T-helper 2 cell treated with Interferon-gamma antibody and Interleukin-4, amounts not matched to agents 100 ng/mL and 5 ng/mL, for 36 hours (primary cell): Measurements from ENCODE around the gene TGFBR2. TPM values are rescaled to one million over a fixed set of nuclear protein-coding genes. Genes with fewer than 3 reads are reported as not detected.

ENCODE experiments used
- intact Hi-C: fragments of 100-400 bp; cut with micrococcal nuclease; formaldehyde crosslinking; loops from one replicate; pipeline ENCODE4 v1.15.1; 2023
- total RNA-seq: library from RNA; stranded (reverse); gene quantifications from 2 replicates; pipeline ENCODE4 v1.2.3, GENCODE V29; 2022

The TGFBR2 gene
- total RNA-seq, 1 donor from 2014 or later: 44.2 TPM

DNA sequence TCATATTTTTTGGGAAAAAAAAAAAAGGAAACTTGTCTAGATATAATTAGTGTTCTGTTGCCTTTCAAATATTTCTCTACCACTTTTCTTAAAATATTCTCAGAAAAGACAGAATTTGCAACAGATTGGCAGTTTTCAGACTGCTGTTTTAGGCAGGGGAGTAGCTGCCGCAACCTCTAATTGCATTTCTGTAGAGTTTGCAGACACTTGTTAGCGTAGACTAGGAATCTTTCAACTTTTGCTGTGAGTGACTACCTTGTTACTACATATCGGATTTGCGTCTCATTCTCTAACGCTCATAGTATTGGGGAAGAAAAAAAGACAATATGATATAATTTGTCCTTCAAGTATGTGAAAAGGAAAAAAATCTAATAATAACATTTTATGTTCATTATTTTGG lies 10.7 kb downstream of the TGFBR2 start:
- intact Hi-C loops: loop anchor here (1.0 to 10.0 kb wide), 4 partner anchors 9 to 918 kb away; partner anchors contain the start of gene STT3B

DNA sequence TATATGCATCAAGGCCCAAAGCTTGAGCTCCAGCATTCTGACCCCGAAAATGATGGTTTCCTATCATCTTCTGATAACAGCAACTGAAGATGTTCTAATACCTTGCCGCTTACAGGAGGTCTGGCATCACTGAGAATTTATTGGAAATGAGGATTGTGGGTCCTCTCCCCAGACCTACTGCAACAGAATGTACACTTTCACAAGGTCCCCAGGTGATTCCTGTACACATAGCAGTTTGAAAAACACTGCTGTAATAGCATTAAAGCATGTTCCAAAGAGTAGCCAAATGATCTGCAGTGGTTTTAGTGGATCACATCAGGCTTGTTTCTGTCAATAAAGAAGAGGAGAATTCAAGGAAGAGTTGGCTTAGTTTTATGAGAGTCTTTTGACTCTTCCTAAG lies 11.3 kb downstream of the TGFBR2 start:
- intact Hi-C loops: loop anchor here (1.0 to 10.0 kb wide), 4 partner anchors 9 to 917 kb away; partner anchors contain the start of gene STT3B

DNA sequence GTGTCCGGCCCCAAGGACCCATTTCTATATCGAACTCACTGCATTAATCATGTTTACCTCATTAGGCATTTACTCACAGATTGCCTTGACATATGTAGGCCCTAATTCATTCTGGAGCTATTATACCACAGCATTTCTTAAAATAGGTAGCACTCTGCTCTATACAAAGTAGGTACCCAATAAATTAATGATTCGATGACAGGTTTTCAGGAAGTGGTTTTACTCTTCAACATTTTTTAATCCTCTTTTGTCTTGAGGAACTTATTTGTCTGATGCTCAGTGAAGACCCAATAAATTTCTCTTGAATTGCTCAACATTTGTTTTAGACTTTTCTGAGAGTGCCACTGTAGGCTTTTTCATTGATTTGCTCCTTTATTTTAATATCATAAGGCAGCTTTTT lies 12.1 kb downstream of the TGFBR2 start:
- intact Hi-C loops: loop anchor here (5.0 to 10.0 kb wide), 2 partner anchors 396 to 916 kb away; partner anchors contain the start of gene STT3B

DNA sequence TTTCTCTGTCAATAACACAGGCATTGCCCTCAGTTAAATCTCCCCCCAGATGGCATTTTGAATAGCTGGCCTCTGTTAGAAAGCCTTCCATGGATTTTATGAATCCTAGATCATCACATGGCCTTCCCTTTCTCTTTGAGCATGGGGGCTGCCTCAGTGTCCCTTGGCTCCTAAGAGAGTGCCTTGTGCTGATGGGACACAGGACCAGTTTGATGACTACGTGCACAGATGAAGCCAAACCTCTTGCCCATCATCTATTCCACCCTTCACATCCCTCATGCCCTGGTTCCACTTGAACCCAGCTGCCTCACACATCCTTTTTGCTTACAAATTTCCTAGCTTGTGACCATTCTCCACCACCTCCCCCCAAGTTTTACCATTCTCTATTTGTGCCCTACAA lies 12.9 kb downstream of the TGFBR2 start:
- intact Hi-C loops: loop anchor here (5.0 to 10.0 kb wide), 2 partner anchors 397 to 915 kb away; partner anchors contain the start of gene STT3B

DNA sequence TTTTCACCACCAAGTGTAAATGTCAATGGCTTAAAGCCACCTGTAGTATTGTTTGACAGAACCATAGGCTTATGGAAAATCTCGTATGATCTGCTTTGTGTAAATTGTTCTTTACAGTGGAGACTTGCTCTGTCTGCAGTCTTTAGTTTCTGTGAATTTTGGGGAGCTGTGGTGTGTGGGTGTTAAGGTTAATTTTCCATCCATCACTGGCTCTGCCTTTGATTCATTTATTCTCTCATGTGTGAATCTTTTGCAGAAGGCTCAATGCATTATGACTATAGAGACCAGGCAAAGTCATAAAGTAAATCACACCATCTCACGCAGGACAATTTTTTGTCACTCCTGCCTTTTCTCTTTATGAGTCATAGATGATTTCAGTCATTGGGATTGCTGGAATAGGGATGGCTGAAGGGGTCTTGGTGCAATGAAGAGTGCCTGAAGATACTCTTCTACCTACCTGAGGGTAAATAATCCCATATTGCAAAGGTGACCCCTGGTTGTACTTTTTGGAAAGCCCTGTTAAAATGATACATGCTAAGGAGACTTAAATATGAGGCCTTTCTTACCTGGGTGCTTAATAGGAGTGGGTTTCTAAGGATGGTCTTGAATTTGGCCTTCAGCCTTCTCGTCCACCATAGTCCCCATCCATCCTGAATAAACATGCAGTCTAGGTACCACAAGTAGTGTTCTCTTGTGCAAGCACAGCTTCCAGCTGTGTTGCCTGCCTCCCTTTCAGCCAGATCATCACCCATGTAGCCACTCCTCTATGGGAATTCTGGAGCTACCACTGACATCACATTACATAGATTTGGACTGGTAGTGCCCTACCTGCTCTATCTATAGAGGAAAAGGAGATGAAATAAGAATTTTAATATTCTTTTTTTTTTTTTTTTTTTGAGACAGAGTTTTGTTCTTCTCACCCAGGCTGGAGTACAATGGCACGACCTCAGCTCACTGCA lies 14.3 kb downstream of the TGFBR2 start:
- intact Hi-C loops: loop anchor here (1.0 to 10.0 kb wide), 5 partner anchors 8 to 506 kb away; no protein-coding TSS in a partner anchor

DNA sequence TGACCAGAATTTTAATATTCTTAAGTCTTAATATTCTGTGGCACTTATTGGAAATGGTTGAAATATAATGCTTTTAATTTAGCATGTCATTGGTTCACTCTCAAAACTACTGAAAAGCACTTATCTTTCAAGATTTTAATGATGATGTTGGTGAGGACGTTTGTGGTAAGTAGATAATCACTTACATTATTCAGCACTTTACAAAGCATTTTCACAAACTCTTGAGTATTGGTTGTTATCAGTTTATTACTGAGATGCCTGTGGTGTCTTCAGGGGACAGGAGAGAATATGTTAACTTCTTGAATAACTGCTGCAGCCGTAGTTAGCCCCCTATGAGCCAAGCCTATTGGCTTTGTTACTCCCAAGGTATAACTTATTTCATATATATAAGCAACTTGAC lies 15.2 kb downstream of the TGFBR2 start:
- intact Hi-C loops: loop anchor here (2.0 to 10.0 kb wide), 3 partner anchors 33 to 507 kb away; no protein-coding TSS in a partner anchor

DNA sequence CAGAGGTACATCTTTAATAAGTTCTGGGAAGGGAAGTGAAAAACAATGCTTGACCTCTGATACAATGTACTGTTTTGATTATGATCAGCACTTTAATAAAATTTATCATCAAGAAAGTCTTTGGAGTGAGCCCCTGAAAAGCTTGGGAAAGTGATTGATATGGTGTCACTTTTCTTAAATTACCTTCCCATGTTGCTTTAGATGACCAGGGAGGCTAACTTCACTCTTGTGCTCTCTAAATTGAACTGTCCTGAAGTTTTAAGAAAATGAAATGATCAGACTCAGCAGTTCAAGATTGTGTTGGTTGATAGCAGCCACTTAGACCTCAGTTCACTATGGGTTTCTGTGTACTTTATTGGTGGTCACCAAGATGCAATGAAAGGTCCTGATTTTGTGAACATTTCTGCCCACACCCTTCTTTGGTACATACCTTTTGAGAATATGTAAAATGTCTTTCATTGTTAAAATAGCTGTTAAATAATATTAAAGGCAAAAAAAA lies 15.7 kb downstream of the TGFBR2 start:
- intact Hi-C loops: loop anchor here (5.0 to 10.0 kb wide), 2 partner anchors 270 to 507 kb away; no protein-coding TSS in a partner anchor

DNA sequence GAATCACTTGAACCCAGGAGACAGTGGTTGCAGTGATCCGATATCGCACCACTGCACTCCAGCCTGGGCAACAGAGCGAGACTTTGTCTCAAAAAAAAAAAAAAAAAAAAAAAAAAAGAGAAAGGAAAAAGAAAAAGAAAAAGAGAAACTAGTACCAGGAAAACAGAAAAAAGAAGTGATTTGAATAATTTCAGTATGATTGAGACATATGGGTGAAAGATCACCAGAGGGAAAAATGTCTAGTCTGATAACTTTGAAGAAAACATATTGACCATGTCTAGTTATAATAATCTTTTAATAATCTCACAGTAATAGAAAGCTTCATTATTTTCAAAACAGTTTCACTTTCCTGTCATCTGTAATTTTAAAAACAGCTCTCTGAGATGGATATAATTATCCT lies 16.4 kb downstream of the TGFBR2 start:
- intact Hi-C loops: loop anchor here (1.0 to 10.0 kb wide), 3 partner anchors 9 to 508 kb away; no protein-coding TSS in a partner anchor

DNA sequence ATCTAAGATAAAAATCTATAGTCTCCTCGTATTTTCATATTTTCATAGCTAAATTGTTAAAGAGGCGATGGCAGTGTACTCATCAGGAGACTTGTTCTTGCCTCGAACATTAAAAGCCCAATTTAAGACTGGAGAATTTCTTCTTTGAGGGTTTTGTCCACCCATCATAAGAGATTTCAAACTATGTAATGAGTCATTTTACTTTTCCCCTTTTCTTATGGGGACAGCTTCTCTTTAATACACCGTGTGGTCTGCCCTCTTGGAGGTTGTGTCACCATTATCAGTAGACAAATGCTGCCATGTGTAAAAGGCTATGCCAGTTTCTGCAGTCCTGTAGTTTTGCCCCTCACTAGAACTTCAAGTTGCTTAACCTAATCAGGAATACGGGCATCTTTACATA lies 16.9 kb downstream of the TGFBR2 start:
- intact Hi-C loops: loop anchor here (1.0 to 10.0 kb wide), 3 partner anchors 8 to 509 kb away; no protein-coding TSS in a partner anchor

DNA sequence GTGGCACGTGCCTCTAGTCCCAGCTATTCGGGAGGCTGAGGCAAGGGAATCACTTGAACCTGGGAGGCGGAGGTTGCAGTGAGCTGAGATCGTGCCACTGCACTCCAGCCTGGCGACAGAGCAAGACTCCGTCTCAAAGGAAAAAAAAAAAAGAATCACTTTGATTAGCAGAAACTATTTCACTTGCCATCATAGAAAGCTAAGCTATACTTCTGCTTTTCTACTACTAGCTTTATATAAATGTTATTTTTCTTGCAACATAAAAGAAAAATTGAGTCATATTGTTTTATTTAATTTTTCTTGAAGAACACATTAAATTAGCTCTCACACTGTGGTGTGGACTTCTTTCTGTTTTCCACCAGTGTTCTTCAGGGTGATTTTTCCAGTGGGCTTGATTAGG lies 18.1 kb downstream of the TGFBR2 start:
- intact Hi-C loops: loop anchor here (5.0 to 10.0 kb wide), 2 partner anchors 272 to 510 kb away; no protein-coding TSS in a partner anchor

DNA sequence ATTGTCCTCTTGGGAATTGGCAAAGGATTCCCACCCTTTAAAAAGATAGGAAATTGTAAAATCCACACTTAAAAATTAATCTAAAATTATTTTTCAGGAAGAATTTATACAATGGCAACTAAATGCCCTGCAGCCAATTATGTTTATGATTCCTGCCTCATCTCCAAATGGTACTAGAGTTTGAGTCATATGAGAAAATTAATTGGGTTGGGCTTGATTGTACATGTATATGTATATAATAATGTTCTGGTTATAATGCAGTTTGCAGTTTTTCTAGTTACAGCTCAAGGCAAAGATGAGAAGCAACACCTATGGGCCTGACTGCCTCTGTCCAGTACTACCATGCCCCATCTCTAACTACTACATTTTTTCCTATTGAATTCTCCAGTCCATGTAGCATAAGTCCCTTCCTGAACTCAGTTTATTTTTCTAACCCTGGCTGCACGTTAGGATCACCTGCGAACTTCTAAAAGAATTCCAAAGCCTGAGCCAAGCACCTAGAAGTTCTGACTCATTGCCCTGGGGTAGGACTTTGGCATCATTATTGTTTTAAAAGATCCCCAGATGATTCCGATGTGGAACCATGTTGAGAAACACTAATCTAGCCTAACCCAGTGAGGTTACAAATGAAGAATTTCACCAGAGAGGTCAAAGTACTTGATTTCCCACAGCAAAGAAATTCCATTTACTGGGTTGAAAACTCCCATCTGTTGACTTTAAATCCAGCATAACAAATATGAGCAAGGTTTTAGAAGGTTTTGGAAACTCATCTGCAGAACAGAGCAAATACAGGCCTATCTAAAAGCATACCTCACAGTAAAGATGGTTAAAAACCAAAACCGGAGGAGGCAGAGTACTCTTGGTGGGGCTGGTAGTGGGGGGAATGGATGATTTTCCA lies 19.4 kb downstream of the TGFBR2 start:
- intact Hi-C loops: loop anchor here (10.0 kb wide), 1 partner anchor 511 kb away; no protein-coding TSS in a partner anchor

DNA sequence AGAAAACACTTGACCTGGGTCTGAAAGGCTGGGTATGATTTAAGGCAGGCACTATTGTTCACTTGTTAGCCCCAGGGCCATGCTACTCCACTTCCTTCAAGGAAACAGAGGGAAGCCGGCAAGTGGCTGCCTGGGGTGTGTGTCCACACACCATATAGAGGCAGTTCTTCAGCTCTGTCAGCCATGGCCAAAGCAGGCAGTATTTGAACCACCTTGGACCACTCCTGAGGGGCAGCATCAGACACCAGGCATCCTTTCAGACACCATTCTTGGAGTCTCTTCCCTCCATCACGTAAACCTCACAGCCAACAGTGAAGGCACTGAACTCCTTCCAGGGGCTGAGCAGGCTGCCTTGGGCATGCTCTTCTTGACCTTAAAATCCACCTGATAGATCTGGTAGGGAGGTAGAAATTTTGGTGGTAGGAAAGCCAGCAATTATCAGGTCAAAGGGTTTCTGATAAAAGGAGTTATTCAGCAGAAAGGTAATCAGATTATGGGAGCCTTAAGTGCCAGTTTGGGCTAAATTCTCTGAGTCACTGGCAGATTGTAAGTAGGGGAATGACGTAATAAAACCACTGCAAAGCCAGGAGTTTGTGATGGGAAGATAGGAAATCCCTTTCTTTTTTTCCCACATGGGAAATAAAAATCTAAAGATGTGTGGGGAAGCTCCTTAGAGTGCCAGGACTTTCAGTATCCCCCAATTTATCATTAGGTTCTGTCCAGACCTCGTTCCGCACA lies 20.2 kb downstream of the TGFBR2 start:
- intact Hi-C loops: loop anchor here (10.0 kb wide), 1 partner anchor 512 kb away; no protein-coding TSS in a partner anchor

DNA sequence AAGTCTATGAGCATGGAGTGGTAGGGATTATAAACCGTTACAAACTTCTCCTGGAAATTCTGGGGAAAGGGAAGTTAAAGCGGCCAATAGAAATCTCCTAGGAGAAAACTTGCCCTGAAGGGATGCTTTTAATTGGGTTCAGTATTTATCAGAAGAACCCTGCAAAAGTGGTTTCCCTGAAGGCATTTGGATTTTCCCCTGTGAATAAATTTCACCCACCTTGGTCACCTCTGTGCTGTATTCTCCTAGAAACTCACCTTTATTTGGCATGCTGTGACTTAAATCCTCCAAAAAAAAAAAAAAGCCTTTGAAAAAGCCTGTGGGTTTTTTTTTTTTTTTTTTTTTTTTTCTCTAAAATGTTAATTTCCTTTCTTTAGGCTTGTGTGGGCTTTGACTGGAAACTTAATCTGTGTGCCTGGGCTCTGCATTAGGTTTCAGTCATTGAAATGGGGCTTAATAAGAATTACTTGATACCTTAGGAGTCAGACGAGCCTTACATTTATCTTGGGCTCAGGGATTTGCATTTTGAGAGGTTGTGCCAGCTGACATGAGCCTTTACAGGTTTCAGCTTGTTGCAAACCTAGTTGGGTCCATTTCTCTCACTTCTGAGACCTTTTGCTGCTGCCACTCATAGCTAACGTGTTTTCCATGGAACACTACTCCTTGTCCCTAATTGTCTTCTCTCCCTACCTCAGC lies 22.0 kb downstream of the TGFBR2 start:
- intact Hi-C loops: loop anchor here (2.0 to 10.0 kb wide), 2 partner anchors 514 to 586 kb away; no protein-coding TSS in a partner anchor

DNA sequence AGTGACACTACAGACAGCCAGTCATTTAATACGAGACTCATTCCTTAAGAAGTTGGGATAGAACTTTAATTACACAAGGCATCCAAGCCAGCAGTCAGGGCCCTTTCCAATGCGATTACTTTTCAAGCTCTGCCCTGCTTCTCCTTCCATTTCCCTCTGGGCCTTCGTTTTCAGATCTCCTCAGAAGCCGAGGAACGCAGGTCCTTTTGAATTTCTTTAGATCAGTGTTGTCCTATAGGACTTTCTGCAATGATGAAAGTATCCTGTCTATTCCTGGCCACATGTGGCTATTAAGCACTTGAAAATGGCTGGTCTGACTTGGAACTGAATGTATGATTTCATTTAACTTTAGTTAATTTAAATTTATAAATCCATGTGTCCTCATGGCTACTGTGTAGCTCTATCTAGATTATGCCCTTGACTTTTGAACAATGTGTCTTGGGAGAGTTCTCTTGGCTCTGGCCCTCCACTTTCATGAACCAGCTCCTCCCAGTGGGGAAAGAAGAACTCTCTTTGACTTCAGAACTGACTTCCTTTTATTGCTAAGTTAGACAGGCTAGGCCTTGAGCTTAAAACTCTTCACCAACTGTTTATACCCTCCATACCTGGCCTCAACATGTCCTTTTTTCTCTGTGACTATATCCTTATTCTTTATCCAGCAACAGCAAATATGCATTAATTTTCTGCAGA lies 22.6 kb downstream of the TGFBR2 start:
- intact Hi-C loops: loop anchor here (2.0 to 10.0 kb wide), 2 partner anchors 514 to 586 kb away; no protein-coding TSS in a partner anchor

DNA sequence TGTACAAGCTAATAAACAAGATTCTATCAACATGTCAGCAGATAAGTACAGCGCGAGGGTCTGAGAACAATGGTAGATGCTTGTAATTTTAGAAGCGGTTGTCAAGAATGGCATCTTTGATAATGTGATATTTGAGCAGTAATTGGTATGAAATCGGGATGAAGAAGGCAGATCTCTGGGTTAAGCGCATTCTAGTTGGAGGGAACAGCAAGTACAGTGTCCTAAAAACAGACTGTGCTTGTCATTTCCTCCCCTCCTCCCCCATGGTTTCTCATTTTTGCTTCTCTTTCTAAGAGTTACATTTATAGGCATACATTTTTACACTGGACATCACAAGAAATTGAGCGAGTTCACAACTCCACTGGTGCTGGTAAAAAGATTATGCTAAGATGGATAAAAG lies 23.3 kb downstream of the TGFBR2 start:
- intact Hi-C loops: loop anchor here (2.0 to 10.0 kb wide), 4 partner anchors 13 to 587 kb away; no protein-coding TSS in a partner anchor

DNA sequence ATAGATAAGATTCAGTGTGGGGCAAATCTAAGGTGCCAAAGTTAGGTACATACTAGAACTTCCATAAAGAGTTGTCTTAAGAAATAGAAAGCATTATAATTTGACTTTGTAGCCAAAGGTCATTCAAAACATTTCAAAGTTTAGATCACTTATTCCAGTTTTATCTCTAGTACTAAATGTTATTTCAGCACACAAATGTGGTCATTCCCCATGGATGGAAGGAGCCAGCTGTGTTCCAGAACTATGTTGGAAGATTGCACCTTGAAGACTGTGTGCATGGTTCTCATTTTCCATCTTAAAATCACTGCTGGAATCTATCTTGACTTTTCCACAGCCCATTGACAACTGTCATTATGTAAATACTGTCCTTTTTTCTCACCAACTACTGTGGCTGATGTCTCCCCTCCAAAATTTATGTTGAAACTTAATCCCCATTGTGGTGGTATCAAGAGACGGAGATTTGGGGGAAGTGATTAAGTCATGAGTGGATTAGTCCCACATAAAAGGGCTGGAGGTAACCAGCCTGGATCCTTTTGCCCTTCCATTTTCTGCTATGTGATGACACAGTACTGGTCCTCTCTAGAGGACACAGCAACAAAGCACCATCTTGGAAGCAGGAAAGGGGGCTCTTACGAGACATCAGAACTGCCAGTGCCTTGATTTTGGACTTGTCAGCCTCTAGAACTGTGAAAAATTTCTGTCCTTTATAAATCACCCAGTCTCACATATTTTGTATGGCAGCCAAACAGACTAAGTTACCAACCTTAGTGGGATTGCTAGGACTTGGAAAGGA lies 24.0 kb downstream of the TGFBR2 start:
- intact Hi-C loops: loop anchor here (1.0 to 5.0 kb wide), 8 partner anchors 7 to 37 kb away; partner anchors contain the start of gene TGFBR2

DNA sequence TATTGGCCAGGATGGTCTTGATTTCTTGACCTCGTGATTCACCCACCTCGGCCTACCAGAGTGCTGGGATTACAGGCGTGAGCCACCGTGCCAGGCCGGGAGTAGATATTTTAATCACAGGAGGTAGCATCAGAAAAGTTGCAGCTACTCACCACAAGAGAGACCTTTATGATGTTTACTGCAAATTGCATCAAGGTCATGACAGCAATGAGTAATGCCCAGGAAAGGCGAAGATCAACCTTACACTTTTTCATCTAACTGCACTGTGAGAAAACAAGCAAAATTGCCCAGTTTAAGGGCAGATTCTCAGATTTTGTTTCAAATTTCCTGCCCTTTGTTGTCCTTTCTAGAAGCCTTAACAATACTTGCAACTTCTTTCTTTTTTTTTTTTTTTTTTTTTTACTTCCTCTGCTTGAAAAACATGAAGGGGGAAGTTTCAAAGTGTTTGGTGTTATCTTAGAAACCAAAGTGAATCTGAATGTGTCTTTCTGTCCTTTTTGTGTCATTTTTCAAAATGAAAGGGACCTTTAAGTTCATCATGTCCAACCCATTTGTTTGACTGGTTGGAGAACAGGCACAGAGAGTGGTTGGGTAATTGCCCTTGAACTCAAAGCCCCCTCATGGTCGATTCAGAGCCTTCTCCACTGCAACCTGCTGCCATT lies 25.0 kb downstream of the TGFBR2 start:
- intact Hi-C loops: loop anchor here (1.0 to 5.0 kb wide), 8 partner anchors 8 to 36 kb away; partner anchors contain the start of gene TGFBR2
